ENCODE data around the gene ANKRD17.

The ANKRD17 gene

GRCh38 chr4:73156394-73156793 lies 102.2 kb downstream of the ANKRD17 start:
- Histone ChIP-seq H3K36me3 (ENCODE audit: control insufficient read depth, insufficient read depth, low read length) (no peaks in the 10 kb centered on the region), H3K27me3 (ENCODE audit: insufficient read depth, low read length, poor library complexity) (no peaks in the 10 kb centered on the region), H2BK15ac (replicated peaks; ENCODE audit: low read depth) (no peak overlapping the region), H3K4me3 (ENCODE audit: low read length) (no peak overlapping the region), H3K4me2 (ENCODE audit: low read length) (no peak overlapping the region), H3K18ac (ENCODE audit: low read length) (no peak overlapping the region), H3K56ac (ENCODE audit: low read length) (no peak overlapping the region), H3K27ac (ENCODE audit: low read depth, low read length) (no peak overlapping the region), H2BK5ac (ENCODE audit: low read length) (no peak overlapping the region), H3K4me1 (ENCODE audit: control insufficient read depth, low read depth, low read length) (no peaks in the 10 kb centered on the region), H4K8ac (ENCODE audit: low read depth, low read length) (no peak overlapping the region), H2AK5ac (ENCODE audit: low read length) (no peak overlapping the region), H2BK120ac (ENCODE audit: low read depth, low read length) (no peak overlapping the region), H3K79me1 (ENCODE audit: low read length) (peaks cover 6% of the 10 kb centered on the region), H3K4ac (ENCODE audit: low read depth, low read length) (no peak overlapping the region), H3K79me2 (ENCODE audit: control insufficient read depth, insufficient read depth, low read length) (peaks cover 1% of the 10 kb centered on the region), H4K5ac (ENCODE audit: low read length) (no peak overlapping the region), H3K9ac (ENCODE audit: low read length) (no peak overlapping the region), H3K23ac (ENCODE audit: low read length) (no peak overlapping the region)
- no CpG with 5 or more reads among the region's 3 CpGs for WGBS (ENCODE audit: extremely low coverage, insufficient coverage, low lambda C conversion rate)
- DNase-seq: no peak

GRCh38 chr4:73152893-73153292 lies 105.7 kb downstream of the ANKRD17 start:
- H3K27ac ChIP-seq (ENCODE audit: low read depth, low read length): no peak overlapping the region
- no CpG with 5 or more reads among the region's 1 CpG for WGBS (ENCODE audit: extremely low coverage, insufficient coverage, low lambda C conversion rate)
- H2BK120ac ChIP-seq (ENCODE audit: low read depth, low read length): no peak overlapping the region
- no peaks in the 10 kb centered on the region for H3K4me1 ChIP-seq (ENCODE audit: control insufficient read depth, low read depth, low read length)
- H3K56ac ChIP-seq (ENCODE audit: low read length): no peak overlapping the region
- no peaks in the 10 kb centered on the region for H3K79me2 ChIP-seq (ENCODE audit: control insufficient read depth, insufficient read depth, low read length)
- no peaks in the 10 kb centered on the region for H3K27me3 ChIP-seq (ENCODE audit: insufficient read depth, low read length, poor library complexity)
- no peak overlapping the region for H2BK5ac ChIP-seq (ENCODE audit: low read length)
- no peak overlapping the region for H3K9ac ChIP-seq (ENCODE audit: low read length)
- no peak overlapping the region for H3K4me2 ChIP-seq (ENCODE audit: low read length)
- no peak overlapping the region for H4K5ac ChIP-seq (ENCODE audit: low read length)
- no peak overlapping the region for H3K18ac ChIP-seq (ENCODE audit: low read length)
- H3K36me3 ChIP-seq (ENCODE audit: control insufficient read depth, insufficient read depth, low read length): peaks cover 2% of the 10 kb centered on the region
- H3K79me1 ChIP-seq (ENCODE audit: low read length): peaks cover 6% of the 10 kb centered on the region
- no peak overlapping the region for H4K8ac ChIP-seq (ENCODE audit: low read depth, low read length)
- H2AK5ac ChIP-seq (ENCODE audit: low read length): no peak overlapping the region
- H3K4ac ChIP-seq (ENCODE audit: low read depth, low read length): no peak overlapping the region
- no peak overlapping the region for H3K4me3 ChIP-seq (ENCODE audit: low read length)
- DNase-seq: no peak
- H2BK15ac ChIP-seq (replicated peaks; ENCODE audit: low read depth): no peak overlapping the region
- H3K23ac ChIP-seq (ENCODE audit: low read length): no peak overlapping the region

- 100% methylated on average over 1 of the region's 4 CpGs for WGBS (ENCODE audit: extremely low coverage, insufficient coverage, low lambda C conversion rate)
- Histone ChIP-seq H3K79me2 (ENCODE audit: control insufficient read depth, insufficient read depth, low read length) (no peaks in the 10 kb centered on the region), H3K4me1 (ENCODE audit: control insufficient read depth, low read depth, low read length) (no peaks in the 10 kb centered on the region), H3K4me2 (ENCODE audit: low read length) (no peak overlapping the region), H2BK120ac (ENCODE audit: low read depth, low read length) (no peak overlapping the region), H2AK5ac (ENCODE audit: low read length) (no peak overlapping the region), H3K79me1 (ENCODE audit: low read length) (peaks cover 3% of the 10 kb centered on the region), H4K8ac (ENCODE audit: low read depth, low read length) (no peak overlapping the region), H3K4me3 (ENCODE audit: low read length) (no peak overlapping the region), H3K27ac (ENCODE audit: low read depth, low read length) (no peak overlapping the region), H3K23ac (ENCODE audit: low read length) (no peak overlapping the region), H3K4ac (ENCODE audit: low read depth, low read length) (no peak overlapping the region), H3K56ac (ENCODE audit: low read length) (no peak overlapping the region), H3K18ac (ENCODE audit: low read length) (no peak overlapping the region), H3K36me3 (ENCODE audit: control insufficient read depth, insufficient read depth, low read length) (peaks cover 6% of the 10 kb centered on the region), H3K27me3 (ENCODE audit: insufficient read depth, low read length, poor library complexity) (no peaks in the 10 kb centered on the region), H2BK15ac (replicated peaks; ENCODE audit: low read depth) (no peak overlapping the region), H3K9ac (ENCODE audit: low read length) (no peak overlapping the region), H2BK5ac (ENCODE audit: low read length) (no peak overlapping the region), H4K5ac (ENCODE audit: low read length) (no peak overlapping the region)
- no peak for DNase-seq
Observed at GRCh38 chr4:73142995-73143547, 115.5 kb downstream of the ANKRD17 start.

- DNase-seq: no peak
- H3K56ac ChIP-seq (ENCODE audit: low read length): no peak overlapping the region
- no peak overlapping the region for H3K4me2 ChIP-seq (ENCODE audit: low read length)
- H3K23ac ChIP-seq (ENCODE audit: low read length): no peak overlapping the region
- no peaks in the 10 kb centered on the region for H3K27me3 ChIP-seq (ENCODE audit: insufficient read depth, low read length, poor library complexity)
- H3K18ac ChIP-seq (ENCODE audit: low read length): no peak overlapping the region
- H2BK120ac ChIP-seq (ENCODE audit: low read depth, low read length): no peak overlapping the region
- no CpG with 5 or more reads among the region's 2 CpGs for WGBS (ENCODE audit: extremely low coverage, insufficient coverage, low lambda C conversion rate)
- no peak overlapping the region for H4K5ac ChIP-seq (ENCODE audit: low read length)
- H3K36me3 ChIP-seq (ENCODE audit: control insufficient read depth, insufficient read depth, low read length): peaks cover 7% of the 10 kb centered on the region
- H3K4me1 ChIP-seq (ENCODE audit: control insufficient read depth, low read depth, low read length): no peaks in the 10 kb centered on the region
- no peak overlapping the region for H3K4me3 ChIP-seq (ENCODE audit: low read length)
- H2BK15ac ChIP-seq (replicated peaks; ENCODE audit: low read depth): no peak overlapping the region
- no peak overlapping the region for H4K8ac ChIP-seq (ENCODE audit: low read depth, low read length)
- no peak overlapping the region for H3K27ac ChIP-seq (ENCODE audit: low read depth, low read length)
- H3K79me1 ChIP-seq (ENCODE audit: low read length): peaks cover 3% of the 10 kb centered on the region
- H3K79me2 ChIP-seq (ENCODE audit: control insufficient read depth, insufficient read depth, low read length): no peaks in the 10 kb centered on the region
- H3K9ac ChIP-seq (ENCODE audit: low read length): no peak overlapping the region
- no peak overlapping the region for H2BK5ac ChIP-seq (ENCODE audit: low read length)
- no peak overlapping the region for H3K4ac ChIP-seq (ENCODE audit: low read depth, low read length)
- no peak overlapping the region for H2AK5ac ChIP-seq (ENCODE audit: low read length)
Observed at GRCh38 chr4:73139991-73140390, 118.6 kb downstream of the ANKRD17 start.

- H4K5ac ChIP-seq (ENCODE audit: low read length): no peak overlapping the region
- H3K4me3 ChIP-seq (ENCODE audit: low read length): no peak overlapping the region
- no peak overlapping the region for H3K23ac ChIP-seq (ENCODE audit: low read length)
- no peak overlapping the region for H3K27ac ChIP-seq (ENCODE audit: low read depth, low read length)
- no peak overlapping the region for H3K56ac ChIP-seq (ENCODE audit: low read length)
- H4K8ac ChIP-seq (ENCODE audit: low read depth, low read length): no peak overlapping the region
- H3K79me2 ChIP-seq (ENCODE audit: control insufficient read depth, insufficient read depth, low read length): no peaks in the 10 kb centered on the region
- no peaks in the 10 kb centered on the region for H3K27me3 ChIP-seq (ENCODE audit: insufficient read depth, low read length, poor library complexity)
- H3K4ac ChIP-seq (ENCODE audit: low read depth, low read length): no peak overlapping the region
- DNase-seq: no peak
- H3K36me3 ChIP-seq (ENCODE audit: control insufficient read depth, insufficient read depth, low read length): peaks cover 8% of the 10 kb centered on the region
- no peak overlapping the region for H3K9ac ChIP-seq (ENCODE audit: low read length)
- H2BK120ac ChIP-seq (ENCODE audit: low read depth, low read length): no peak overlapping the region
- H3K18ac ChIP-seq (ENCODE audit: low read length): no peak overlapping the region
- H2BK15ac ChIP-seq (replicated peaks; ENCODE audit: low read depth): no peak overlapping the region
- H3K4me1 ChIP-seq (ENCODE audit: control insufficient read depth, low read depth, low read length): no peaks in the 10 kb centered on the region
- no peak overlapping the region for H2BK5ac ChIP-seq (ENCODE audit: low read length)
- no CpG with 5 or more reads among the region's 3 CpGs for WGBS (ENCODE audit: extremely low coverage, insufficient coverage, low lambda C conversion rate)
- H3K4me2 ChIP-seq (ENCODE audit: low read length): no peak overlapping the region
- H3K79me1 ChIP-seq (ENCODE audit: low read length): peaks cover 3% of the 10 kb centered on the region
- no peak overlapping the region for H2AK5ac ChIP-seq (ENCODE audit: low read length)
Observed at GRCh38 chr4:73139245-73139644, 119.4 kb downstream of the ANKRD17 start.

GRCh38 chr4:73137121-73137520 lies 121.5 kb downstream of the ANKRD17 start:
- Histone ChIP-seq H3K18ac (ENCODE audit: low read length) (no peak overlapping the region), H3K79me2 (ENCODE audit: control insufficient read depth, insufficient read depth, low read length) (no peaks in the 10 kb centered on the region)
- WGBS (ENCODE audit: extremely low coverage, insufficient coverage, low lambda C conversion rate): no CpG with 5 or more reads among the region's 2 CpGs

More at GRCh38 chr4:73137121-73137520, 121.5 kb downstream of the ANKRD17 start:
- no peak overlapping the region for H3K27ac ChIP-seq (ENCODE audit: low read depth, low read length)
- H2BK5ac ChIP-seq (ENCODE audit: low read length): no peak overlapping the region
- H3K4me2 ChIP-seq (ENCODE audit: low read length): no peak overlapping the region
- H3K36me3 ChIP-seq (ENCODE audit: control insufficient read depth, insufficient read depth, low read length): peaks cover 8% of the 10 kb centered on the region
- DNase-seq: no peak
- no peak overlapping the region for H3K4ac ChIP-seq (ENCODE audit: low read depth, low read length)
- H2BK15ac ChIP-seq (replicated peaks; ENCODE audit: low read depth): no peak overlapping the region
- peaks cover 3% of the 10 kb centered on the region for H3K79me1 ChIP-seq (ENCODE audit: low read length)
- no peaks in the 10 kb centered on the region for H3K4me1 ChIP-seq (ENCODE audit: control insufficient read depth, low read depth, low read length)
- H3K56ac ChIP-seq (ENCODE audit: low read length): no peak overlapping the region
- H4K5ac ChIP-seq (ENCODE audit: low read length): no peak overlapping the region
- no peaks in the 10 kb centered on the region for H3K27me3 ChIP-seq (ENCODE audit: insufficient read depth, low read length, poor library complexity)
- H2BK120ac ChIP-seq (ENCODE audit: low read depth, low read length): no peak overlapping the region
- no peak overlapping the region for H3K4me3 ChIP-seq (ENCODE audit: low read length)
- no peak overlapping the region for H4K8ac ChIP-seq (ENCODE audit: low read depth, low read length)
- H3K23ac ChIP-seq (ENCODE audit: low read length): no peak overlapping the region
- H3K9ac ChIP-seq (ENCODE audit: low read length): no peak overlapping the region
- H2AK5ac ChIP-seq (ENCODE audit: low read length): no peak overlapping the region

All from mesendoderm (in vitro differentiated cells).